A673 (cell line): ENCODE results near the gene NFRKB. TPM values are rescaled to one million over a fixed set of nuclear protein-coding genes. Genes with fewer than 3 reads are reported as not detected.

Source experiments
- BruUV-seq: library from RNA; stranded (reverse); fragments of 400-500 nt; replicated peaks from 2 replicates; lab custom pipeline; 2021; lab: Mats Ljungman, UMichigan
- CTCF ChIA-PET: fragments of 300-600 bp; sonication (Branson Sonifier 250); formaldehyde crosslinking; loops from one replicate; lab custom pipeline; 2022; ENCODE audit warnings: antibody characterized with exemption; lab: Charles Lee
- POLR2A ChIA-PET: fragments of 300-600 bp; sonication (Branson Sonifier 250); formaldehyde crosslinking; loops from one replicate; lab custom pipeline; 2022; ENCODE audit warnings: antibody characterized with exemption; ENCODE audit not compliant: low non-redundant PET; lab: Charles Lee
- DNase-seq: peaks from one replicate; pipeline ENCODE4 v3.0.0-alpha.2; 2015; ENCODE audit warnings: low spot score
- H3K27ac ChIP-seq: fragments of 200-600 bp; sonication (generic); 2 replicates; pipeline ENCODE4 v1.5.1; 2016; ENCODE audit warnings: mixed run types, low read depth, mild to moderate bottlenecking, mixed read lengths, antibody characterized with exemption, low read length; ENCODE audit not compliant: poor library complexity, severe bottlenecking
- H3K27me3 ChIP-seq: fragments of 200-600 bp; sonication (generic); replicated peaks from 2 replicates; pipeline ENCODE4 v1.6.1; 2017; ENCODE audit warnings: mixed run types, low read depth, mild to moderate bottlenecking, mixed read lengths, antibody characterized with exemption, low read length; ENCODE audit not compliant: insufficient read depth, poor library complexity
- H3K36me3 ChIP-seq: fragments of 200-600 bp; sonication (generic); 2 replicates; pipeline ENCODE4 v1.6.1; 2016; ENCODE audit warnings: mixed run types, mild to moderate bottlenecking, mixed read lengths, antibody characterized with exemption, low read length; ENCODE audit not compliant: insufficient read depth, poor library complexity, severe bottlenecking
- H3K4me1 ChIP-seq: fragments of 200-600 bp; sonication (generic); 2 replicates; pipeline ENCODE4 v1.6.1; 2017; ENCODE audit warnings: mixed run types, mild to moderate bottlenecking, mixed read lengths, antibody characterized with exemption, low read length; ENCODE audit not compliant: insufficient read depth, poor library complexity, severe bottlenecking
- H3K4me3 ChIP-seq: fragments of 200-600 bp; sonication (generic); 2 replicates; pipeline ENCODE4 v1.5.1; 2016; ENCODE audit warnings: low read depth, mixed run types, mild to moderate bottlenecking, mixed read lengths, low read length; ENCODE audit not compliant: poor library complexity, severe bottlenecking
- H3K9me3 ChIP-seq: fragments of 200-600 bp; sonication (generic); 2 replicates; pipeline ENCODE4 v1.6.1; 2016; ENCODE audit warnings: mixed run types, low read depth, mild to moderate bottlenecking, mixed read lengths, antibody characterized with exemption, low read length; ENCODE audit not compliant: poor library complexity, severe bottlenecking
- EZH2 ChIP-seq: fragments of 200-600 bp; sonication (generic); IDR thresholded peaks from 2 replicates; pipeline ENCODE4 v1.6.1; 2017; ENCODE audit warnings: borderline replicate concordance, low read depth, mild to moderate bottlenecking, mixed read lengths, antibody characterized with exemption, low read length; ENCODE audit not compliant: poor library complexity, severe bottlenecking
- intact Hi-C: fragments of 100-400 bp; cut with micrococcal nuclease; formaldehyde crosslinking; loops from one replicate; pipeline ENCODE4 v1.10.0; 2022; ENCODE audit not compliant: unreplicated experiment
- total RNA-seq: library from RNA; stranded (reverse); gene quantifications from 2 replicates; pipeline ENCODE4 v1.2.3, GENCODE V29; 2021
- TF ChIP-seq, protein P1 (sequence below): fragments of 300-800, 200-600 bp; sonication (generic); conservative IDR thresholded peaks from 2 replicates; pipeline ENCODE4 v1.5.1; 2017; ENCODE audit warnings: low read depth, mild to moderate bottlenecking, antibody characterized with exemption, low read length, moderate library complexity, mixed read lengths

The NFRKB gene
- total RNA-seq, 1 experiment from 2014 or later = 54.5 TPM

DNA sequence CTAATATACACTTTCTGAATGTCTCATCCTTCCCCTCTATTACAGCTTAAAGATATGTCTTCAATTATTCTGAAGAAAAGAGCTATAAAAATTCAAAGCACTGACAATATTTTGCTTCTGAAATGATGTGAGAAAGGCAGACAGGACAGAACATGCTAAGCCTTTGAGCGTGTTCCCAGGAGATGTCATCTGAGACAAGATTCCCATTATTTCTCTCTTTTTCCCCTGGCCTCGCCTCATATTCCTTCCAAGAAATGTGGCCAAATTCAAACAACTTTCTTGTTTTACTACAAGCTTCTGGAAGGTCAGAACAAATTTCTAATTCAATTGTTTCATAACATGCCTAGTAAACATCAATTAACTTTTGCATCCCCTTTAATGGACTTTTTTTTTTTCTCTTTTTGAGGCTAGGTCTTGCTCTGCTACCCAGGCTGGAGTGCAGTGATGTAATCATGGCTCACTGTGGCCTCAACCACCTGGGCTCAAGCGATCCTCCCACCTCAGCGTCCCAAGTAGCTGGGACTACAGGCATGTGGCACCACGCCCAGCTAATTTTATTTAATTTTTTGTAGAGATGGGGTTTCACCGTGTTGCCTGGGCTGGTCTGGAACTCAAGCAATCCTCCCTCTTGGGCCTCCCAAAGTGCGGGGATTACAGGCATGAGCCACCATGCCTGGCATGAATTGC is 37.1 kb upstream of the NFRKB start:
- Histone ChIP-seq H3K36me3 (no peaks in the 10 kb centered on the region), H3K4me3 (no peak overlapping the region), H3K4me1 (no peaks in the 10 kb centered on the region), H3K27me3 (no peaks in the 10 kb centered on the region), H3K27ac (no peak overlapping the region), H3K9me3 (no peaks in the 10 kb centered on the region)
- intact Hi-C loops = no loop called here
- no peak for TF ChIP-seq EZH2
- TF ChIP-seq, protein P1, sequence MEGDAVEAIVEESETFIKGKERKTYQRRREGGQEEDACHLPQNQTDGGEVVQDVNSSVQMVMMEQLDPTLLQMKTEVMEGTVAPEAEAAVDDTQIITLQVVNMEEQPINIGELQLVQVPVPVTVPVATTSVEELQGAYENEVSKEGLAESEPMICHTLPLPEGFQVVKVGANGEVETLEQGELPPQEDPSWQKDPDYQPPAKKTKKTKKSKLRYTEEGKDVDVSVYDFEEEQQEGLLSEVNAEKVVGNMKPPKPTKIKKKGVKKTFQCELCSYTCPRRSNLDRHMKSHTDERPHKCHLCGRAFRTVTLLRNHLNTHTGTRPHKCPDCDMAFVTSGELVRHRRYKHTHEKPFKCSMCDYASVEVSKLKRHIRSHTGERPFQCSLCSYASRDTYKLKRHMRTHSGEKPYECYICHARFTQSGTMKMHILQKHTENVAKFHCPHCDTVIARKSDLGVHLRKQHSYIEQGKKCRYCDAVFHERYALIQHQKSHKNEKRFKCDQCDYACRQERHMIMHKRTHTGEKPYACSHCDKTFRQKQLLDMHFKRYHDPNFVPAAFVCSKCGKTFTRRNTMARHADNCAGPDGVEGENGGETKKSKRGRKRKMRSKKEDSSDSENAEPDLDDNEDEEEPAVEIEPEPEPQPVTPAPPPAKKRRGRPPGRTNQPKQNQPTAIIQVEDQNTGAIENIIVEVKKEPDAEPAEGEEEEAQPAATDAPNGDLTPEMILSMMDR = no peak
- CTCF ChIA-PET = interaction anchor here (0.5 kb wide), 2 partner anchors 133 to 242 kb away, joined by 4 to 7 read pairs; no protein-coding TSS in a partner anchor
- no peak for DNase-seq
- BruUV-seq = no TSS peak
- POLR2A ChIA-PET = no interaction called here

DNA sequence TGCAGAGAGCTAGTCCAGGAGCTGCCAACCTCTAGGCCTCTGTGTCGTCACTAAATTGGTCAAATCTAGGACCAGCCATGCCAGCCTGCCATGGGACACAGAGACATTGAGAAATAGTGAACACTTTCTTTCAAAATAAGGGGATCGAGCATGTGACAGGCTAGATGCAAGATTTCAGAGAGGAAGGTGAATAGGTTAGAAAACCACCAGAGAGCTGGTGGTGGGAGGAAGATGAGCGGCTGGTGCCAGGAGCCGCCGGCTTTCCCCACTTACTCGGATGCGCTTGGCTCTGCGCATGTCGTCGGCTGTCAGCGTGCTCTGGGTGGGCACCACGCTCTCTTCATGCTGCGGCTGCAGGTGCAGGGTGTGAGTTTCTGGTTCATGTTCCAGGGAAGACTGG is 35.4 kb upstream of the NFRKB start:
- ChIA-PET POLR2A (no interaction called here), CTCF (no interaction called here)
- Histone ChIP-seq H3K27ac (no peak overlapping the region), H3K27me3 (no peaks in the 10 kb centered on the region), H3K4me3 (no peak overlapping the region), H3K9me3 (no peaks in the 10 kb centered on the region), H3K4me1 (no peaks in the 10 kb centered on the region), H3K36me3 (no peaks in the 10 kb centered on the region)
- no TSS peak for BruUV-seq
- TF ChIP-seq, protein P1 = no peak
- no peak for TF ChIP-seq EZH2
- no peak for DNase-seq
- intact Hi-C loops = no loop called here

DNA sequence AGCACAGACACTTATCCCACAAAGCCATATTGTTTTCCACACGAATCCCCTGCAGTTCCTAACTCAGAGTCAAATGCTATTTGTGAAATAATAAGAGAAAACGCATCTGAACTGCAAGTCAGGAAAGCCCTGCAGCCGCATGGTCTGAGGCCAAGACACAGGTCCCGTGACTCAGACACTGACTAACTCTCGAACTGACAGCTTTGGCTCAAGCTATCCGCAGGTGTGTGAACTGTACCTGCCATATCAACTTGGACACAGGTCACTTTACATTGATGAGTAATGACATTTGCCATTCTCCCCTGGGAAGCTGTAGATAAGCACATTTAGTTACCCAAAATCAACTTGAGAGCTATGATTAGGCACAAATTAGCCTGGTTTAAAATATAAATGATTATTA is 34.9 kb upstream of the NFRKB start:
- no TSS peak for BruUV-seq
- Histone ChIP-seq H3K27ac (no peak overlapping the region), H3K36me3 (no peaks in the 10 kb centered on the region), H3K27me3 (no peaks in the 10 kb centered on the region), H3K9me3 (no peaks in the 10 kb centered on the region), H3K4me3 (no peak overlapping the region), H3K4me1 (no peaks in the 10 kb centered on the region)
- POLR2A ChIA-PET = interaction anchor here (0.6 kb wide), 1 partner anchor 72 kb away, joined by 3 read pairs; the partner anchor contains the start of gene PRDM10
- CTCF ChIA-PET = no interaction called here
- TF ChIP-seq, protein P1 = no peak
- no peak for TF ChIP-seq EZH2
- no peak for DNase-seq
- intact Hi-C loops = no loop called here
